Esophagus mucosa (tissue), 1 donor: ENCODE measurements around the gene POC1A. TPM values are rescaled to one million over a fixed set of nuclear protein-coding genes. Genes with fewer than 3 reads are reported as not detected.
A peak's percentile ranks its signal among the peaks of the same experiment; 100 is the strongest.
"Not testable (repeated sequence)": the region's sequence is repeated elsewhere in the genome, so short reads cannot be mapped to it uniquely, and the experiment has no call there.

Experiments used
- ATAC-seq: fragments of 200-7000 bp; cut with Tn5 transposase; one replicate; pipeline ENCODE4 v1.9.1; 2020
- total RNA-seq: library from RNA; stranded (reverse); gene quantifications from one replicate; pipeline ENCODE4 v1.2.4, GENCODE V29; 2023
- donor health status: DM: yes; HTN: yes; CAD: no.

Gene POC1A
- total RNA-seq, 1 donor from 2014 or later = 8.4 TPM

DNA sequence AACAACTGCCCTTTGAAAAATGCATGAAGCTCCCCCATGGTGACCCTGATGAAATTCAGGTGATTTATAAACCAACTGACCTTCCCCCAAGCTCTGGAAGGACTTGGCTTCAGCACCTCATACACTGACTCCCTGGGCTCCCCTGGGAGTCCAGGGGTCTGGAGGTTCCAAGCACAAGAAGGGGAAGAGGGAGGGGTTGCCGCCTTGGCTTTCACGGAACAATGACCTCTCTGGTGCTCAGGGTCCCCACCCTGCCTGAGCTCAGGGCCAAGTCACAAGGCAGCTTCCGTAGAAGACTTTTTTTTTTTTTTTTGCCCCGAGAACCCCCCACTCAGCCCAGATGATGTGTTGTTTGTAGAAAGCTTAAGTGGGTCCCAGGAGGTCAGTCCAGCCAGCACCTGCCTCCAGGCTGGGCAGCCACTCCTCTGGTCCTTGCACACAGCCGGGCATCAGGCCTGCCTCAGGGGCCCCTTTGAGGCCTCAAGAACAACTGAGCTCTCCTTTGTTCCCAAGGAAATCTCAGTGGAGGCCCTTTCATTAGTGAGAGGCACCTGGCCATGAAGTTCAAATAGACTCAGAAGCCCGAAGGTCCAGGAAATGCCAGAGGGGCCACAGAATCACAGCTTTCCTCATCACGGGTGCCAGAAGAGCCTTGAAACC, 29.7 kb upstream of the POC1A start:
- no peak for ATAC-seq

DNA sequence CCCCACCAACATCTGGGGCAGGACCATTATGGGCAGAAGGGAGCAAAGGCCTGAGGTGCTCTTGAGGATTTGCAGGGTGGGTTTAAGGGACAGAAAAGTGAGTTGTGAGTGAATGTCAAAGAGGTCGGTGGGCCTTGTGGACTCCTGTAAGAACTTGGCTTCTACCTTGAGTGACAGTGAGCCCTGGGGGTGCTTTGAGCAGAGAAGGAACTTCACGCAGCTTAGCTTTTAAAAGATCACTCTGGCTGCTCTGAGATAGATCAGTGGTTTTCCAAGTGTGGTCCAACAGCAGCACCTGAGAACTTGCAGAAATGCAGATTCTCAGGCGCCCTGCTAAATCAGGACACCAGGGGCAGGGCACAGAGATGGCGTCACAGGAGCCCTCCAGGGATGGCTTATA, 28.5 kb upstream of the POC1A start:
- ATAC-seq = no peak

DNA sequence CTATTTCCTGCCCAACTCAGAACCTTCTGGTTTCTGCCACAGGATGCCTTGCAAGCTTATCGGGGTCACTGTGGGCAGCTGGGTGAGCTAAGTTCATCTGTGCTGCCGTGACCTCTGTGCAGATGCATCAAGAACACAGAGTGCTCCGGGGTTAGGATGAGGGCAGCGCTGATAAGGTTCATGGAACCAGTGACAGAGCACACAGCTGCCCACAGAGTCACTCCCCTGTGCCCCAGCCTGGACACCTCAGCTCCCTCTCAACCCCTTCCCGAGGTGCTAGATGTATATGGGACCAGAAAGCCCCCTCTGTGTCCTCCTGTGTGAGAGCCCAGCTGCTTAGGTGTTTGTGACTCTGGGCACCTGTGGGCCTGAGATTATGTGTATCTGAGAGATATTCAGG, 28.0 kb upstream of the POC1A start:
- ATAC-seq = no peak

DNA sequence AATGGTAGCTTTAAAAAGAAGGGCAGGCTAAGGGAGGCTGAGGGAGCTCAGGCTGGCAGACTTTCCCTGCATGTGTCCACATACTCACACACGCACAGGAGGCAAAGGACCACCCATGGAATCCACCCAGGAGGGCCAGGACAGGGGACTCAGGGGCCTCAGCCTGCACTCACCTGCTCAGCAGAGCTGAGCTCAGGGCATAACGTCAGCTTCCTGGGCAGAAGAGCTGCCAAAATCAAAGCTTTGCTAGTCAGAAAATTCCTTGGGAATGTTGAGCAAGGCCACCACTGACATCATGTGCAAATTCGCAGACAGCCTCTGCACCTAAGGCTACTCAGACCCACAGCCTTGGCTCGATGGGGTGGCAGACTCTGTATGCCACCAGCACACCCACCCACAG, 27.3 kb upstream of the POC1A start:
- ATAC-seq = no peak

DNA sequence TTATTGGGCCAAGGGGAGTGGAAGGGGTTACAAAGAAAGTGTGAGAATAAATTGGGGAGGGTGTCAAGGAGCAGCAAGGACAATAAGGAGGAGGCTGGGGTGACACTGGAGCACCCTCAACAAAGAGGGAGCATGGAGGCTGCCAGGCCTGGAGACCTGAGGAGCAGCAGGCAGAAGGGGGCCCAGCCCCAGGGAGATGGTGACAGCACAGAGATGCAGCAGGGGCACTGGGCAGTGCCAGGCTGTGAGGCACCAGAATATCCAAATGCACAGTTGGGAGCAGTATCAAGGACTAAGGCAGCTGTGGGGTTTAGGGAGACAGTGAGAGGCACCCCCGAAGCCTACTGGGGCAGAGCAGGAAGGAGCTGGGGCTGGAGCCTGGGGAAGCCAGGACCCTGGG, 24.3 kb upstream of the POC1A start:
- ATAC-seq = no peak

DNA sequence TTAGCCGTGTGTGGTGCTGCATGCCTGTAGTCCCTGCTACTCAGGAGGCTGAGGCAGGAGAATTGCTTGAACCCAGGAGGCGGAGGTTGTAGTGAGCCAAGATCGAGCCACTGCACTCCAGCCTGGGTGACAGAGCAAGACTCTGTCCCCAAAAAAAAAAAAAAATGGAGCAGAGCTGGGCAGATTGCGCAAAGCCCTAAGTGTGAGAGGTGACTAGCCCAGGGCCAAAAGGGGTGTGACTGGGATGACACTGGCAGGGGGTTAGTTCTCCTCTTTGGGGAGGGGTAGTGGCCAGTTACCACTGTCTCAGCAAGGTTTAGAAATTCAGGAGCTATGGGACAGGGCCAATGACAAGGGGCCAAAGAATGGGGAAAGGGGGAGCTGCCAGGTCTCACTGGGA, 23.9 kb upstream of the POC1A start:
- ATAC-seq = not testable (repeated sequence)

DNA sequence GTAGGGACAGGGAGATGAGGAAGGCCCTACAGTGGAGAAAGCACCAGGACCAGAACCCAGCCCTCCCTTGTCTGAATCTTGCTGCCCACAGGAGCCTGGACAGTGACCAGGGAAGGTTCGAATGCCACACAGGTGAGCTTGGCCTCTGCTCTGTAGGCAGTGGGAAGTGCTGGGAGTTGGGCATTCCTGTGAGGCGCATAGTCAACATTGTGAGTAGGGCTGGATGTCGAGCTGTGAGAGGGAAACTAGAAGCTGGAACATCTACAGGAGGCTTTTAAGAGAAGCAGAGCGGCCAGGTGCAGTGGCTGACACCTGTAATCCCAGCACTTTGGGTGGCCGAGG, 23.4 kb upstream of the POC1A start:
- no peak for ATAC-seq

DNA sequence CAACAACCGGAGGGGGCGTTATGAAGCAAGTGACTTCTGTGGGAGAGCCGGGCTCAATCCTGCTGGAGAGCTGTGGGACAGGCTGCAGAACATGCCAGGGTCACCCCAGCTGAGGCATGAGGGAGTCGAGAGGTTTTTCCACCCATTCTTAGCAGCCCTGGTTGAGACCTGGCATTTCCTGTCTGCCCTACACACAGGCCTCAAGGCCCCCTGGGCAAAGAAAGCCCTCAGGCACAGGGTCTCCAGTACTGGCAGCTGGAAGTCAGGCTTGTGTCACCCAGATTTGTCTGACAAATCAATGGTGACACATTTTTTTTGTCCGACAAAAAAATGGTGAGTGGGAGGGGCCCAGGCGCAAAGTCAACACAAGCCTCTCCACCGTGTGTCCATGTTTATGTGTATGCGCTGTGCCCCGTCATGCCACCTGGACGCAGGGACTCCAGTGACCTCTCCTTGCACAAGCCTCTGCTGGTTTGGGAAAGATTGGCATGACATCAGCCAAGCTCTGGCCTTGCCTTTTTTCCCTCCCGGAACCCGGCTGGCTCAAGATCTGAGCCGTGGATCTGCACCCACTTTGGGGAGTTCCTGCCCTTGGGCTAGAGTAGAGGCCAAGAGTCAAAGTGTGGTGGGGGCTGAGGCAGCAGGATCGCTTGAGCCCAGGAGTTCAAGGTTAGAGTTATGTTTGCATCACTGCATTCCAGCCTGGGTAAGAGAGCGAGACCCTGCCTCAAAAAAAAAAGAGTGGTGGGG, 22.9 kb upstream of the POC1A start:
- peak; percentile 56 for ATAC-seq

DNA sequence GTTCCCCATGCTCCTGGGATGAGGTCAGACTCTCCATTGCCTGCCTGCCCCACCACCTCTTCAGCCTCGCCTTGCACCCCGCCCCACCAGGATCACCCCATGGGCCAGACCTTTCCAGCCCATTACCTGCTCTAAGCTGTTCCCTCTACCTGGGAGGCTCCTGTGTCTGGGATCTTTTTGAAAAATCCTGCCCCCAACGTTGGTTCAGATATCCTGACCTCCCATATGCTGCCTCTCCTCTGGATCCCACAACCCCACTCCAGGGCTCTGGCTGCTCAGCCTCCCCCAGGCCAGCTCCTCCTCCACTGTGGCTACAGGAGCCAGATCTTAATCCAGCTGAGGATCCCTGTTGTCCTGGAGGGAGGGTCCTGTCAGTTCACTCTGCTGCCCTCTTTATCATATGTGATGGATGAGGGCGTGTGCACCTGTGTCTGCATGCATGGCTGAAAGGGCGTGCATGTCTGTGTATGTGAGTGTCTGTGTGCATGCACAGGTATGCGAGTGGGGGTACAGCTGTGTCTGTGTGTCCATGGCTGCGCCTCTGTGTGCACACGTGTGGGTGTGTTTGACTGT, 22.0 kb upstream of the POC1A start:
- ATAC-seq = peak; percentile 2

DNA sequence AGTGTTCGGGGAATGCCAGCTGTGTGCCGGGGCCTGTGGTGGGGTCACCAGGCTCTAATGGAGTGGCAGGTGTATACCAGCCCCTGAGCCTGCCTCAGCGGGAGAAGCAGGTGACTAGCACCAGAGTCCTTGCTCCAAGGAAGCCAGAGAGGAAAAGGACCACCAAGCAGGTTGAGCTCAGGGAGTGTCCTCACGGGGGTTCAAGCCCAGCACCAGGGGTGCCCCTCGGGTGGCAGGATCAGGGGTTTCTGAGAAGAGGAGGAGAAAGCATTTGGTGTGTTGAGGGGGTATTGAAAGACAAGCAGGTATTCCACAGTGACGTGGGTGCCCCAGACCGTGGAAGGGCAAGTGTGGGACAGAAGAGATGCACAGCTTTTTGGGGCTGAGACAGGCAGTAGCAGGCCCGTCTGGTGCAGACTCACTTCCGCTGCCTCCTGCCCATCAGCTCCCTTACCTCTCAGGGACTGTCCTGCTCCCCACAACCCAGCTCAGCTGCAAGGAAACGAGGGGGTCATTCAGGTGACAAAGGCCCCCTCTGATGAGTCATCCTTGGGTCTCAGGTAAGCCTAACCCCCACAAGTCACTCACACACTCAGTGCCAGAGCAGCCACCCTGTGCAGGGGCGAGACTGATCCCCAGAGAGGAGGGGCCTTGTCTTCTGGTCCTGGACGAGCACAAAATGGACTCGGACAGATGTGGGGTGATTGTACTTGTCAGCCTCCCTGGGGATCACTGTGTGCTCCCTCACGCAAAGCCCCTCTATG, 21.4 kb upstream of the POC1A start:
- no peak for ATAC-seq

DNA sequence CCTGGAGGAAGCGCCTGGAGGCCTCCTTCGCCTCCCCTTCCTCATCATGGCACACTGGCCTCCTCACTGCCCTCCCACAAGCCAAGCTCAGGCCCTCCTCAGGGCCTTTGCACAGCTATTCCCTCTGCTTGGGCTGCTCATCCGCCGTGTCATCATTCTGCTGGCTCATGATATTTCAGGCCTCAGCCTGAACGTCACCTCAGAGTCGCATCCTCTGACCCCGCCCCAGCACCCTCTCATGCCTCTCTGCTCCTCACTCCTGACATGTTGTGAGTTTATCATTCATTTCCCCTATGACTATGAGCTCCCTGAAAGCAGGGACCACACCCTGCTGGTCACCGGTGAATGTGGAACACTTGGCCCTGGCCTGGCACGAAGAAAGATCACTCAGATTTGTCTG, 20.7 kb upstream of the POC1A start:
- peak; percentile 84 for ATAC-seq

DNA sequence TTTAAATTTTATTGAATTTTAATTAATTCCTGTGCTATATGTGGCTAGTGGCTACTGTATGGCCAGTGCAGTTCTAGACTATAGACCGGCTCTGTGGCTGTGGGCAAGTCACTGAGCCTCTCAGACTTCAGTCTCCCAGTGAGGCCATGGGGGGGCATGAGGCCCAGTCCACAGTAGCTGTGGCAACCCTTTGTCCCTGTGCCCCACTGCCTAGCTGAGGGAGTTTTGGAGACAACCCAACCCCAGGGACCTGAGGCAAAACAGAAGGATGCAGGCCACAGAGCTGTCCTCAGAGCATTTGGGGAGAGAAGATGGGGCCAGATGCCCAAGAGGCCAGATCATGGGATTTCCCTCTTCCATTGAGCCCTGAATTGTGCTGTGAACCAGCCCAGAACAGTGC, 18.9 kb upstream of the POC1A start:
- no peak for ATAC-seq

DNA sequence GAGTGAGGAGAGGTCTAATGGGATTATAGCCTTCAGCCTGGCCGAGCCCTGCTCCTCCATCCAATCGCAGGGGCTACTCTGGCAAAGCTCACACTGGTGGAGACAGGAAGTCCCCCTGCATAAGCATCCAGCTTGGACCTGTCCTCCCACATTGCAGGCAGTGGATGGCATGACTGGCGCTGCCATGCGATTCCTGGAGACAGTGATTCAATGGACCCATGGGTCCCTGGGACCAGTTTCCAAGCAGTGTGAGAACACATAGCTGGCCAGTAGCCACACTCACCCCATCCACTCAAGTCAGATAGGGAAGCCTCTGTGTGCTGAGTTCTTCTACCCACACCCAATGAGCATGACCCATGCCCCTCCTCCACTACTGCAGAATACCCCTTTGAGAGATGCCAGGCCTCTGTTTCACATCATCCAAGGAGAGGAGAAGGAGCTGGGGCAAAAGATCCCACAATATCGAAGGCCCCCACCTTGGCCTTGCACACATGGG, 18.1 kb upstream of the POC1A start:
- ATAC-seq = no peak

DNA sequence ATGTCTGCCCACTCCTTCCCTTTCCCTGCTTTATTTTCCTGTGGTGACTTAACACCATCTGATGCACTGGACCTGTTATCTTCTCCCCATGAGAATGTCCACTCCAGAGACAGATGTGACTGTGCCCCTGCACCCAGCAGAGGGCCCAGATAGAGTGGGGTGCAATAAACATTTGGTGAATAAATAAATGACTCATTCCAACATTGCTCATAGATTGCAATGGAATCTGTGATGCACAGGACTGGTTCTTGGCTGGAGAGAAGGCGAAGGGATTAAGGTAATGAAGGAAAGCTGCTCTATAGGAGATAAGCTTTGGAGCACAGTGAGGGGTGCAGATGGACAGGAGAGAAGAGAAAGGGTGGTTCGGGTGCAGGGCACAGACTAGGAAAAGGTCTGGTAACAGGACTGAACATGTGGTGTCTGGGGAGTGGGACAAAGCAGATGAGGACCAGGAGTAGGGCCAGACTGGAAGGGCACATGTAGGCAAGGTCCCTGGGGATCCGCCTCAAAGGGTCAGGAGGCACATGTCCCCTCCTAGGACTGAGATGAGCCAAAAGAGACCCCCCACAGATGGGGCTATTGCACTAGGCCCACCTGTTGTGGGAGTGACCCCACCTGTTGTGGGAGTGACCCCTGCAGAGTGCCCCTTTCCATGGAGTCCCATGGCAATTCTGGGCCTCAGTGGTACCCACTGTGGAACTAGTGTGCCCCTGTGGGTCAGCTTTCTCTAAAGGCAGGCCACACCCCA, 17.5 kb upstream of the POC1A start:
- ATAC-seq = no peak

DNA sequence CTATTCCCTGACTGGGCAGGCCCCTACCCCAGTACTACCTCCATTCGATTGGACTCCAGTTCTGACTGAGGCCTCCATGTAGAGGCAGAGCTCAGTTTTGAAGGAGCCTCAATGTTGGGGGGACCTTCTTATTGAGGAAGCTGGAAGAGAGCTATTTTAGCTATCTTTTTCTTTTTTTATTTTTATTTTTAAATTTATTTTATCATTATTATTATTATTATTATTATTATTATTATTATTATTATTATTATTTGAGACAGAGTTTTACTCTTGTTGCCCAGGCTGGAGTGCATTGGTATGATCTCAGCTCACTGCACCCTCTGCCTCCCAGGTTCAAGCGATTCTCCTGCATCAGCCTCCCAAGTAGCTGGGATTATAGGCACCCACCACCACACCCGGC, 16.0 kb upstream of the POC1A start:
- ATAC-seq = not testable (repeated sequence)

DNA sequence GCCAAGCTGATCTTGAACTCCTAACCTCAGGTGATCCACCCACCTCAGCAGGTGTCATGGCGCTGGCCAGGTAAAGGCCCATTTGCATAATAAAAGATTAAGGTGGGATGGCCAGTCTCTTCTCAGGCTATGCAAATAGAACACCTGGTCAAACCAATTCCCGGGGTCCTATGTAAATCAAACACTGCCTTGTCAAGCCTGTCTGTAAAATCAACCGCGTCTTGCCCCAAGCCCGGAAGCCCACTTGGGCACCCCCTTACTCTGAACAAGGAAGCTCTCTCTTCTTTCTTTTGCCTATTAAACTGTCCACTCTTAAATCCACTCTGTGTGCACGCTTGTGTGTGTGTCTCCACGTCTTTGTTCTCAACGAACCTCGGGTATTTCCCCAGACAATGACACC, 13.0 kb upstream of the POC1A start:
- no peak for ATAC-seq

DNA sequence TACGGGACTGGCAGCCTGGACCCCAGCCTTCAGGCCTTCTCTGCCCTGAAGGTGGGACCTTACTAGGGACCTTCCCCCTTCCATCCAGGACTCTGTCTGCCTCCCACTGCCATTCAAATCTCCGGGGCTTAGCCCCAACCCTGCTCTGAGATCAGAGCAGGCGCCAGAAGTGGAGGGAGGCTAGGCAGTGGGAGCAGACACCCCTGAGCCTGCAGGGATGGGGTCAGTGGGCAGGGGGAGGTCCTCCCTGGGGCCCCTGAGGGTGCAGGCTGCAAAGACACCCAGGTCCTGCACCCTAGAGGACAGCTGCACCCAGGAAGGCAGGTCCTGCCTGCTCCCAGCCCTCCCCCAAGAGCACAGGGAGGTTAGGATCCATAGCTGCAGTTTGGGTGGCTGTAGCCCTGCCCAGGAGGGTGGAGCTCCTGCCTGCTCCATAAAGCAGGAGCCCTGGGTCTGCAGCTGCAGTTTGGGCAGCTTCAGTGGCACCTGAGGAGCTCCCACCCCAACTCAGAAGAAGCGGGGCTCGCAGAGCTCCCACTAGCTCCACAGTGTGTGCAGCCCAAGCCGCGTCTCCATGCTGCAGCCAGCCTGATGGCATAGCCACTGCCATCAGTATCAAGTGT, 8.1 kb upstream of the POC1A start:
- ATAC-seq = peak; percentile 15

DNA sequence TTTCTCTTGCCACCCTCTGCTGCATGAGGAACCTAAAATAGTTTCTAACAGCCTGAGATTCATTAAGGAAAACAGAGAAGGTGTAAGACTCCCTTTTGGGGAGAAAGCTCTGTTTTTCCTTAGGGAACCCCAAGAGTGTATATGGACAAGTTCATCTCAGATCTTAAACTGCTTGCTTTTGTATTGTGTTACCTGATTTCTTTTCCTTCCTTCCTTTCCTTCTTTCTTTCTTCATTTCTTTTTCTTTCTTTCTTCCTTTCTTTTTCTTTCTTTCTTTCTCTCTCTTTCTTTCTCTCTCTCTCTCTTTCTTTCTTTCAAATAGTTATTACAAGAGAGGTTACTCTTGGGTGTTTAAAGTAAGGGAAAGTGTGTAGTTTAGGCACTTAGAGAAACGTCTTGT, 5.3 kb upstream of the POC1A start:
- ATAC-seq = no peak

DNA sequence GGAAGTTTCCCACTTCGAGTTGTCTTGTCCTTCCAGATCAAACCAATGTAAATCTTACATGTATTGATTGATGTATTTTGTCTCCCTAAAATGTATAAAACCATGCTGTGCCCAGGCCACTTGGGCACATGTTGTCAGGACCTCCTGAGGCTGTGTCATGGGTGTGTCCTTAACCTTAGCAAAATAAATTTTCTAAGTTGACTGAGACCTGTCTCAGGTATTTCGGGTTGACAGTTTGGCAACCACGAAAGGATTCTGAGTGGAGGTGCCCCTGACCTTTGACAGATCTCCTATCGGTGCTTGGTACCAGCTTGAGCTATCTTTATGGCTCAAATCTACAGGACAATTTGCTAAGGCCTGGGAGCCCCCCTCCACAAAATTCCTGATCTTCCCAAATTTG, 1.7 kb upstream of the POC1A start:
- ATAC-seq = no peak

DNA sequence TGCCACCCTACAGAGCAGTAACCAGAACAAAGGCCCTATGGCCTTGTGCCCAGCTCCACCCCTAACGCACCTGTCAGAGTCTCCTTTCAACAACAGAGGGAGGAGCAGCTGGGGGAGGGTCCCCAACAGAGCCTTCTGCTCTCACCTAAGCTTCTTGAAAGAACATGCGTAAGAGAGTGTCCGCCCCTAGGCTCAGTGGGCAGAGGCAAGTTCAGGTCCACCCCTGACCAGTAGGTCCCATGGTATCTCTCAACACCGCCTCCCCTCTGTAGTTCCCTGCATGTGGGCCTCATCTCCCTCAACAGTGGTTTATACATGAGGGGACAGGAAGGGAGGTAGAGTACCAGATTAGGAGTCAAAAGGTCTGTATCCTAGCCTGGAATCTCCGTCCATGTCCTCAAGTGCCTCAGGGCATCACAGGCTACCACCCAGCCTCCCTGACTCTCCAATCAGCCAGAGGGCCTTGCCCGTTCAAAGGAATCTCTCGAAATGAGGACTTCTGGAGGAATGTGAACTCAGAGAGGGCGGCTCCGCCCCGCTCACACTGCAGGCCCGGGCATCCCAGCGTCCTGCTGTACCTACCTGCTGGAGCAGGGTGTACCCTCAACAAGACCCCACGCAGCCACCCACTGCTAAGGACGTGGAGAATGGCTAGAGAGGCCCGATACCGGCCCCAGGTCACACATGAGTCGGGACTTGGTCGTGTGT, 680 bp downstream of the POC1A start:
- peak; percentile 19 for ATAC-seq

DNA sequence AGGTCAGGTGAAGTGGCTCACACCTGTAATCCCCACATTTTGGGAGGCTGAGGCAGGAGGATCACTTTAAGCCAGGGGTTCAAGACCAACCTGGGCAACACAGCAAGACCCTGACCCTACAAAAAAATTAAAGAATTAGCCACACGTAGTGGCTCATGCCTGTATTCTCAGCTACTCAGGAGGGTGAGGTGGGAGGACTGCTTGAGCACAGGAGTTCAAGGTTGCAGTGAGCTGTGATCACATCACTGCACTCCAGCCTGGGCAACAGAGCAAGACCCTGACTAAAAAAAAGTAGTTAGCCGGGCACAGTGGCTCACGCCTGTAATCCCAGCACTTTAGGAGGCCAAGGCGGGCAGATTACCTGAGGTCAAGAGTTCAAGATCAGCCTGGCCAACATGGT, 2.2 kb downstream of the POC1A start:
- not testable (repeated sequence) for ATAC-seq
